GM12878 (cell line): ENCODE results near the gene PRDM16.

Source experiments
- CBFB ChIP-seq: IDR thresholded peaks from 2 replicates; pipeline ENCODE4 v1.6.1; 2016; ENCODE audit warnings: antibody characterized with exemption, low read depth
- CREB1 ChIP-seq: IDR thresholded peaks from 2 replicates; pipeline ENCODE4 v1.6.1; 2012; ENCODE audit warnings: low read depth, mild to moderate bottlenecking, inconsistent platforms
- HDAC6 ChIP-seq: fragments of 200-600 bp; sonication (generic); IDR thresholded peaks from one replicate; pipeline ENCODE4 v1.8.0; 2017; ENCODE audit warnings: antibody characterized with exemption; ENCODE audit not compliant: unreplicated experiment
- IRF4 ChIP-seq: IDR thresholded peaks from 2 replicates; pipeline ENCODE4 v1.6.1; 2011; ENCODE audit warnings: low read depth, low read length
- NFIC ChIP-seq: IDR thresholded peaks from 2 replicates; pipeline ENCODE4 v1.6.1; 2012; ENCODE audit warnings: low read depth, mild to moderate bottlenecking, inconsistent platforms, low read length, moderate library complexity
- NFYB ChIP-seq: IDR thresholded peaks from 2 replicates; pipeline ENCODE4 v1.6.1; 2011; ENCODE audit warnings: low read depth, mild to moderate bottlenecking, low read length, improper control_type of control experiment, moderate library complexity; ENCODE audit not compliant: insufficient read depth
- POLR2A ChIP-seq: IDR thresholded peaks from 2 replicates; pipeline ENCODE4 v1.6.1; 2011; ENCODE audit warnings: low read depth, mild to moderate bottlenecking, low read length
- SP1 ChIP-seq: IDR thresholded peaks from one replicate; pipeline ENCODE4 v1.6.1; 2011; ENCODE audit warnings: low read depth, low read length
- TF ChIP-seq, protein P1 (sequence below): IDR thresholded peaks from 2 replicates; pipeline ENCODE4 v1.6.1; 2011; ENCODE audit warnings: borderline replicate concordance, low read depth, mild to moderate bottlenecking, moderate library complexity, low read length; ENCODE audit not compliant: insufficient read depth, poor library complexity, severe bottlenecking
- TF ChIP-seq, protein P2 (sequence below), 3 experiments: IDR thresholded peaks in 2 of 3; conservative IDR thresholded peaks in 1 of 3; 2 replicates each; pipeline ENCODE4 v1.5.1; 2011; ENCODE audit warnings: low read depth in 3 of 3, low read length in 3 of 3, mild to moderate bottlenecking in 3 of 3, control low read depth in 2 of 3, moderate library complexity in 2 of 3, inconsistent platforms in 1 of 3, mixed read lengths in 1 of 3; ENCODE audit not compliant: control insufficient read depth in 2 of 3, insufficient read depth in 1 of 3; ENCODE audit errors: extremely low read depth in 1 of 3
- TF ChIP-seq, protein P3 (sequence below): fragments of 150-350 bp; IDR thresholded peaks from 2 replicates; pipeline ENCODE4 v1.6.1; 2016; ENCODE audit warnings: low read depth, low read length
- TF ChIP-seq, protein P4 (sequence below): IDR thresholded peaks from 2 replicates; pipeline ENCODE4 v1.6.1; 2012; ENCODE audit warnings: mild to moderate bottlenecking, low read depth, low read length

DNA sequence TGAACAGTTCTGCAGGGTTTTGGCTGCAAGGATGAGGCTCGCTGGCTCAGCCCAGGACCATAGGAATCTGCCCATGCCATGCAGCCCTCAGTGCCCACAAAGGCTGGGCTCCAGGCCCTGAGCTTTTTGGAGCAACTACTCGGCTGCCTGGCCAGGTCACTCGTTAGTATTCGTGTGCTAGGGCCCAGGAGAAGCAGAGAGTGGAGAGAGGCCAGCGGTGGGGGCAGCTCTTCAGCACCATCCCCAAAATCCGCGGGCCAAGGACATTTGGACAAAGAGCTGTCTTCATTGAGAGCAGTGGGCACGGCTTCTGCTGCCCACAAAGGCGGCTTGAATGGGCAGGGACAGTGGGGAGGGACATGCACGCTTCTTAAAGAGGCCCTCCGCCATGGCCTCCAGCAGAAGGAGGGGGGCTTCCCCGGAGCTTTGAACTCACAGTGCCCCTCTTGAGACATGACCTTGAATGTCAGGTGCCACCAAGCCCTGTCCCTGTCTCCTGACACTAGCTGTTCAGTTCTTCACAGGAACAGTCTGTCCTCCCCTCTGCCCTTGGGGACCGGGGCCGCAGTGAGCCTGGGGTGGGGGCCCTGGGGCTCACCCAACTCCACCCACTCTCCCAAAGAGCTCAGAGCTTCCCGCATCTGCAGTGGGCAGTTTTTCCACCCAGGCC lies 279.3 kb downstream of the PRDM16 start:
- TF ChIP-seq CBFB: no peak
- TF ChIP-seq, protein P1, sequence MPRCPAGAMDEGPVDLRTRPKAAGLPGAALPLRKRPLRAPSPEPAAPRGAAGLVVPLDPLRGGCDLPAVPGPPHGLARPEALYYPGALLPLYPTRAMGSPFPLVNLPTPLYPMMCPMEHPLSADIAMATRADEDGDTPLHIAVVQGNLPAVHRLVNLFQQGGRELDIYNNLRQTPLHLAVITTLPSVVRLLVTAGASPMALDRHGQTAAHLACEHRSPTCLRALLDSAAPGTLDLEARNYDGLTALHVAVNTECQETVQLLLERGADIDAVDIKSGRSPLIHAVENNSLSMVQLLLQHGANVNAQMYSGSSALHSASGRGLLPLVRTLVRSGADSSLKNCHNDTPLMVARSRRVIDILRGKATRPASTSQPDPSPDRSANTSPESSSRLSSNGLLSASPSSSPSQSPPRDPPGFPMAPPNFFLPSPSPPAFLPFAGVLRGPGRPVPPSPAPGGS: no peak
- TF ChIP-seq, protein P2, sequence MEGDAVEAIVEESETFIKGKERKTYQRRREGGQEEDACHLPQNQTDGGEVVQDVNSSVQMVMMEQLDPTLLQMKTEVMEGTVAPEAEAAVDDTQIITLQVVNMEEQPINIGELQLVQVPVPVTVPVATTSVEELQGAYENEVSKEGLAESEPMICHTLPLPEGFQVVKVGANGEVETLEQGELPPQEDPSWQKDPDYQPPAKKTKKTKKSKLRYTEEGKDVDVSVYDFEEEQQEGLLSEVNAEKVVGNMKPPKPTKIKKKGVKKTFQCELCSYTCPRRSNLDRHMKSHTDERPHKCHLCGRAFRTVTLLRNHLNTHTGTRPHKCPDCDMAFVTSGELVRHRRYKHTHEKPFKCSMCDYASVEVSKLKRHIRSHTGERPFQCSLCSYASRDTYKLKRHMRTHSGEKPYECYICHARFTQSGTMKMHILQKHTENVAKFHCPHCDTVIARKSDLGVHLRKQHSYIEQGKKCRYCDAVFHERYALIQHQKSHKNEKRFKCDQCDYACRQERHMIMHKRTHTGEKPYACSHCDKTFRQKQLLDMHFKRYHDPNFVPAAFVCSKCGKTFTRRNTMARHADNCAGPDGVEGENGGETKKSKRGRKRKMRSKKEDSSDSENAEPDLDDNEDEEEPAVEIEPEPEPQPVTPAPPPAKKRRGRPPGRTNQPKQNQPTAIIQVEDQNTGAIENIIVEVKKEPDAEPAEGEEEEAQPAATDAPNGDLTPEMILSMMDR (IDR thresholded peaks at IDR 0.05 in 2 of 3, conservative IDR thresholded peaks at IDR 0.05 in 1 of 3; ENCODE audit: control insufficient read depth in 2 of 3, extremely low read depth in 1 of 3, insufficient read depth in 1 of 3, low read depth in 3 of 3, low read length in 3 of 3): no peak
- TF ChIP-seq, protein P3, sequence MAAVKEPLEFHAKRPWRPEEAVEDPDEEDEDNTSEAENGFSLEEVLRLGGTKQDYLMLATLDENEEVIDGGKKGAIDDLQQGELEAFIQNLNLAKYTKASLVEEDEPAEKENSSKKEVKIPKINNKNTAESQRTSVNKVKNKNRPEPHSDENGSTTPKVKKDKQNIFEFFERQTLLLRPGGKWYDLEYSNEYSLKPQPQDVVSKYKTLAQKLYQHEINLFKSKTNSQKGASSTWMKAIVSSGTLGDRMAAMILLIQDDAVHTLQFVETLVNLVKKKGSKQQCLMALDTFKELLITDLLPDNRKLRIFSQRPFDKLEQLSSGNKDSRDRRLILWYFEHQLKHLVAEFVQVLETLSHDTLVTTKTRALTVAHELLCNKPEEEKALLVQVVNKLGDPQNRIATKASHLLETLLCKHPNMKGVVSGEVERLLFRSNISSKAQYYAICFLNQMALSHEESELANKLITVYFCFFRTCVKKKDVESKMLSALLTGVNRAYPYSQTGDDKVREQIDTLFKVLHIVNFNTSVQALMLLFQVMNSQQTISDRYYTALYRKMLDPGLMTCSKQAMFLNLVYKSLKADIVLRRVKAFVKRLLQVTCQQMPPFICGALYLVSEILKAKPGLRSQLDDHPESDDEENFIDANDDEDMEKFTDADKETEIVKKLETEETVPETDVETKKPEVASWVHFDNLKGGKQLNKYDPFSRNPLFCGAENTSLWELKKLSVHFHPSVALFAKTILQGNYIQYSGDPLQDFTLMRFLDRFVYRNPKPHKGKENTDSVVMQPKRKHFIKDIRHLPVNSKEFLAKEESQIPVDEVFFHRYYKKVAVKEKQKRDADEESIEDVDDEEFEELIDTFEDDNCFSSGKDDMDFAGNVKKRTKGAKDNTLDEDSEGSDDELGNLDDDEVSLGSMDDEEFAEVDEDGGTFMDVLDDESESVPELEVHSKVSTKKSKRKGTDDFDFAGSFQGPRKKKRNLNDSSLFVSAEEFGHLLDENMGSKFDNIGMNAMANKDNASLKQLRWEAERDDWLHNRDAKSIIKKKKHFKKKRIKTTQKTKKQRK: no peak
- TF ChIP-seq, protein P4, sequence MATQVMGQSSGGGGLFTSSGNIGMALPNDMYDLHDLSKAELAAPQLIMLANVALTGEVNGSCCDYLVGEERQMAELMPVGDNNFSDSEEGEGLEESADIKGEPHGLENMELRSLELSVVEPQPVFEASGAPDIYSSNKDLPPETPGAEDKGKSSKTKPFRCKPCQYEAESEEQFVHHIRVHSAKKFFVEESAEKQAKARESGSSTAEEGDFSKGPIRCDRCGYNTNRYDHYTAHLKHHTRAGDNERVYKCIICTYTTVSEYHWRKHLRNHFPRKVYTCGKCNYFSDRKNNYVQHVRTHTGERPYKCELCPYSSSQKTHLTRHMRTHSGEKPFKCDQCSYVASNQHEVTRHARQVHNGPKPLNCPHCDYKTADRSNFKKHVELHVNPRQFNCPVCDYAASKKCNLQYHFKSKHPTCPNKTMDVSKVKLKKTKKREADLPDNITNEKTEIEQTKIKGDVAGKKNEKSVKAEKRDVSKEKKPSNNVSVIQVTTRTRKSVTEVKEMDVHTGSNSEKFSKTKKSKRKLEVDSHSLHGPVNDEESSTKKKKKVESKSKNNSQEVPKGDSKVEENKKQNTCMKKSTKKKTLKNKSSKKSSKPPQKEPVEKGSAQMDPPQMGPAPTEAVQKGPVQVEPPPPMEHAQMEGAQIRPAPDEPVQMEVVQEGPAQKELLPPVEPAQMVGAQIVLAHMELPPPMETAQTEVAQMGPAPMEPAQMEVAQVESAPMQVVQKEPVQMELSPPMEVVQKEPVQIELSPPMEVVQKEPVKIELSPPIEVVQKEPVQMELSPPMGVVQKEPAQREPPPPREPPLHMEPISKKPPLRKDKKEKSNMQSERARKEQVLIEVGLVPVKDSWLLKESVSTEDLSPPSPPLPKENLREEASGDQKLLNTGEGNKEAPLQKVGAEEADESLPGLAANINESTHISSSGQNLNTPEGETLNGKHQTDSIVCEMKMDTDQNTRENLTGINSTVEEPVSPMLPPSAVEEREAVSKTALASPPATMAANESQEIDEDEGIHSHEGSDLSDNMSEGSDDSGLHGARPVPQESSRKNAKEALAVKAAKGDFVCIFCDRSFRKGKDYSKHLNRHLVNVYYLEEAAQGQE: no peak
- TF ChIP-seq POLR2A: no peak
- no peak for TF ChIP-seq SP1
- no peak for TF ChIP-seq HDAC6
- no peak for TF ChIP-seq IRF4
- no peak for TF ChIP-seq CREB1
- TF ChIP-seq NFIC: no peak
- no peak for TF ChIP-seq NFYB
